NT2/D1 (cell line): ENCODE data around the gene ENO3.

Source experiments
- YY1 ChIP-seq: IDR thresholded peaks from 2 replicates; pipeline ENCODE4 v1.6.1; 2011; ENCODE audit not compliant: insufficient read length, insufficient read depth
- ZNF274 ChIP-seq: IDR thresholded peaks from 2 replicates; pipeline ENCODE4 v1.6.1; 2011; ENCODE audit warnings: mild to moderate bottlenecking, low read depth, low read length

DNA sequence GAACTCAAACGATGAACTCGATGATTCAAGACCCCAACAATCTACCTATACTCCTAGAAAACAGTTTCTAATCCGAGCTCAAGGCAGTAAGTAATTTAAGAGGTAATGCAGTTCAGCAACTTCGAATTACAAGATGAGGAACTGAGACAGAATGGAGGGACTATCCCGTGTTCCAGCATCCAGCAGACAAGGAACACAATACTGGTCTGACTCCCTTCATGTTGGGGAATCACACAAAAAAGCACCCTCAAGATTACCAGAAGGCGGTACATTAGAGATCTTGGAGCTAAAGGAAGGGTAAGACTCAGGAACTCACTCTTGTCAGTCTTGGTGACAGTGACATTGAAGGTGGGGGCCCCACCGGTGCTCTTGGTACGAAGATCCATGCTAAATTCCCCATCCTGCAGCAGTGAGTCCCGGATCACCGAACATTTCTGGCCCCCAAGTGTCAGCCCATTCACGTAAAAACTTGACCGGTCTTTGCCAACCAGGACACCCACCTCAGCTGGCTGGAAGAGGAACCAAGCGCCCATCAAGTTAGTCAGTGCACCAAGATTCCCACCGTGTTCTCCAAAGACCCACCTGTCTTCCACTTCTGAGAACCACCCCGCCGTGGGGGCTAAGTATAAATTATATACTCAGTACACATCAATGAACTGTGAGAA lies 4.5 kb upstream of the ENO3 start:
- TF ChIP-seq ZNF274 (no peak), YY1 (no peak)
